GOT3 (cell line): ENCODE measurements around the gene SYTL2.
"Not testable (repeated sequence)": the region's sequence is repeated elsewhere in the genome, so short reads cannot be mapped to it uniquely, and the experiment has no call there.

ENCODE experiments used
- DNase-seq: peaks from one replicate; lab custom pipeline; 2025; ENCODE audit warnings: mixed read lengths; lab: John Stamatoyannopoulos, UW

SYTL2 gene

GRCh38 chr11:85795712-85796487 is 15.0 kb downstream of the SYTL2 start:
- no peak for DNase-seq

DNA sequence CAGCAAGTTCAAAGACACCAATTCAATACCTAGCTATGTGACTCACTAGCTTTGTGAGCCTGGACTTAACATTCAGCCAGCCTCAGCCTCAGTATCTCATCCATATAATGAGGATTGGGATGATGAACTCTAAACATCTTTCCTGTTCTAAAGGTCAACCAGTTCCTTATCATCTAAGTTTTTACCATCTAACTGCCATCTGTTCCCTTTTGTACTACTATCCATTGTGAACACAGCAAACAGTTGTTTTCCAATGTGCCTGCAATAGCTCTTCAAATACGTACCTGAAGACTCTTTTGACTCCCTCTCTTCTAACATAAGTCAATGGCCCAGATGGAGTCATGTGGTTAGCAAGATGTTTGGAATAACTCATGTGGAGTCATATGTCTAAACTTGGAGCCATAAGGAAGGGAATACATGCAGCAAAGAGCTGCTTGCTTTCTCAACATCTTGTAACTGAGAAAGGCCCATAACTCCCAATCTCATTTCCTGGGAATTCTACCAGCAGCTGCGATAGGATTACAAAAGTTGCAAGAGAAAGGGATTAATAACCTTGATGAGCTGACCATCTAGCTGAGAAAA is 19.4 kb downstream of the SYTL2 start:
- no peak for DNase-seq

- DNase-seq, result no peak
Observed at GRCh38 chr11:85787809-85788760, 22.9 kb downstream of the SYTL2 start.

DNA sequence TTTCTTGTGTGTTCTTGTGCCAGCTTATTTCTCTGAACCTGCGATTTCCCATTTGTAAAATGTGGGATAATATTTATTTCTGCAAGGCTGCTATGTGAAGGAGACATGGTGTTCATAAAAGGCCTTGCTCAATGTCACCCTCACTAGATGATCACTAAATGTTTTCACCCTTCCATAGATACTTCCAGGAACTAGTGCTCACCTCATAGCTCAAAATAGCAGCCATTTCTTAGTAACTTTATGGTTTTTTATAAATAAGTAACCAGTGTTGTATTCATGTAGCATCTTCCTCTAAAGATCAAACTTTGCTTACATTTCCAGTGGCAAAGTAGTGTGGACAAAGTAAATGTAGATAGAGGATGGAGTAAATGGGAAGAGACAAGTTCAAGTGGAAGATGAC is 23.8 kb downstream of the SYTL2 start:
- no peak for DNase-seq

DNA sequence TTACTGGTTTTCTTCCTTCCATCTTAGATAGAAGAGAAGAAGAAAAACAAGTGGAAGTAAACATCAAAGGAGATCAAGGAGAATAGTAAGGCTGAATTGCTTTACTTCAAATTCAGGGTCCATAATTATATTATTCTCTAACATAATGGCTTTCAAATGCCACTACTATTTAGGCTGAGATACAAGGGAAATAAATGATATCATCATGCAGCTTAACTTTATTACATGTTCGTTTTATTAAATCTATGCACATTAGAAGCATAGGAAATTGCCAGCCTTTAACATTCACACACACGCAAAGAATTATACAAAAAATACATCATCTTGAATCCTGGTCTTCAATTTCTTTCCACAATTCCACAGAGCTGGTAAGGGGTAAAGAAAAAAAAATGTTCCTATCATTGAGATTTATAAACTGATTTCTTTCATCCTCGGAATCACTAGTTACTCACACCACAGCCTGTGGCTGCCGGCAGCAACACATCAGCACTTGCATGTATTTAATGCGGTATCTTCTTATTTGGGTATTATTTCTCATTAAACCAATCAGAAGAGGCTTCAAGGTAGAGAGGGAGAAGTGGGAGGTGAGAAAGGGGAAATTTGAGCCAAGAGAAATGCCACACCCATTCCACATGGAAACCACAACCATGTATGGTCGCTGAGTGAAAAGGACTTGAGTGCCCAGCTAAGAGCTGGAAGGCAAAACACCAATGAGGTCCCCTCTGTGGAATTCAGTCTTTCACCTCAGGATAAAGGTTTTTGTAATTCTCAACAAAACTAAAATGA is 26.3 kb downstream of the SYTL2 start:
- no peak for DNase-seq

DNA sequence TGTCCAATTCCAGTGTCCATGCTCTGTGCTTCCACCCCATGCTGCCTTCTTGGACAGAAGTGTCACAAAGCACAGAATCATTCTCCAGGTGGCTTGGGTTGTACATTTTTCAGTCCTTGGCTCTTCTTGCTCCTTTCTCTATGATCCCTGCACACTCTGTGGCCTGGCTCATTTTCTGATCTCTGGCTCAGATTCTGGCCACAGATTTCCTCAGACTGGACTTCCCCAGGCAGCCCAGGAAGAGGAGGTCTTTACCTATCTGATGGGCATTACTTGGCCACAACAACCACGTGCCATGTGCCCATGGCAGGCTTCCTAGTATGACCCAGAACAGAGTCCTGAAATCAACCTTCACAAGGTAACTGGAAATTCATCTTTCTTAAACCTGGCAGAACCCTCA is 27.2 kb downstream of the SYTL2 start:
- DNase-seq, result no peak

- not testable (repeated sequence) for DNase-seq
Observed at GRCh38 chr11:85780780-85781517, 30.0 kb downstream of the SYTL2 start.

DNA sequence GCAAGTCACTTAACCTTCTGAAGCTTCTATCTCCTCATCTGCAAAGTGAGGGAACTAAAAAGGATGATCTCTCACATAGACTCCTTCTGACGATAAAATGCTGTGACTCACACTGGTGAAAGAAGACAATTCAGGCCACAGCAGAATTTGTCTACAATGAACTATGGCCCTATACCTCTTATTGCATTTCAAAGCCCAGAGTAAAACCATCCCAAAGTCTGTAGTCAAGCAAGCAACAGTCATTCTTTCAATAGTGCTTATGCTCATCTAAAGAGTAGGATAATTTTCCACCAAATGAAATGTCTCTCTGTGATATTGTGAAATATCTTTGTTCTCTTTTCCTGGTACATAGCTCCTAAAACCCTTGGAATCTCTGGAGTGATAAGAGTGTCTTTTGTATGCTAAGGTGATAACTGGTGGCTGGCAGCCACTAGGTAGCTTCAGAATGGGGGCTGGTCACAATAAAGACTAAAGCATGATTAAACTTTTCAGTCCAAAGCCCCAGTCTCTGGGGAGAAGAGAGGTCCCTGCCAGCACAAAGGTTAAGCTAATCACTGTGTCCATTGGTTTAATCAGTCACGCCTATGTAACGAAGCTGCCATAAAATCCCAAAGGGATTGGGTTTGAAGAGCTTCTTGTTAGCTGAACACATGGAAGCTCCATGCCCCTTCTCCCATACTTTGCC is 30.8 kb downstream of the SYTL2 start:
- DNase-seq, result no peak

DNA sequence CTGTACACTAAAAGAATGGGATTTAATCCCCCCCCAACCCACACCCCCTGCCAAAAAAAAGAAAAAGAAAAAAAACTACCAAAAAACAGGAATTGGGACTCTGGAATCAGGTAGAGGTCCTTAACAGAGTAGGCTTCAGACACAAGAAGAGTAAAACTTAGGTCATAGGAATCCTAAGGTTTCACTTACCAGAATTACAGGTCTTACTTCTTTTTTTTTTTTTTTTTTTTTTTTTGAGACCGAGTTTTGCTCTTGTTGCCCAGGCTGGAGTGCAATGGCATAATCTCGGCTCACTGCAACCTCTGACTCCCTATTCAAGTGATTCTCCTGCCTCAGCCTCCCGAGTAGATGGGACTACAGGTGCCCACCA is 33.4 kb downstream of the SYTL2 start:
- DNase-seq, result not testable (repeated sequence)

- no peak for DNase-seq
Observed at GRCh38 chr11:85776951-85777602, 33.9 kb downstream of the SYTL2 start.

DNA sequence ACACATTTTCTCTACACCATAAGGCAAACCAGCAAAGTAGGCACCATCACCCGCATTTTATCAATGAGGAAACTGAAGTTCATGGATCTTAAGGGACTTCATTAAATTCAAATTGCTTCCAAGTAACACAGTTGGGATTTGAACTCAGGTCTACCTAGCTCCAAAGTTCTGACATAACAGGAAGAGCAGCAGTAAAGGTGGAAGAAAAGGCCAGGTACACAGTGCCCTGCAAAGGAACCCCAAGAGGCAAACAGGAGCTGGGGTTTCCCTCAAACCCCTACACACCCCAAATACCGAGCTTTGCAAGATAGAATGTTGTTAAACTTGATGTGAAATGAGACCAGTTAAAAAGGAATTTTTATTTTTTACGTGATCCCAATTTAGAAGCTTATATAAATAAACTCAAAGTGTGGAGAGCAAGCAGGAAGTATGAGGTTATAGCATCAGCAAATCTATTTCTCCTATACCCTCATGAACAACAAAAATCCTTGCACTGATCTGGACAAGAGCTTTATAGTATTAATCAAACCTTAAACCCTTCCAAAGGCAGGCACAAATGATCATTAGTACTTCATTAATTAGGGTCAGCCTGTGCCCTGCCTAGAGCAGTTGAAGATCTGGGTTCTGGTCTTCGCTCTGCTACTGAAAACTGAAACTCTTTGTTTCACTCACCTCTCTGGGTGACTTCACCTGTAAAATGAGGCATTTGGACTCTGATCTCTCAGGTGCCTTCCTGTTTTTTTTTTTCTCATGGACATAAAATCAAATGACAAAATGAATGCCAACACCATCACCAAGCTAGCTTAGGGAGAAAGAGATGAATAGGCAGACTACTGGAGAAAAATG is 36.5 kb downstream of the SYTL2 start:
- no peak for DNase-seq

GRCh38 chr11:85772695-85773094 is 38.2 kb downstream of the SYTL2 start:
- DNase-seq, result no peak

DNA sequence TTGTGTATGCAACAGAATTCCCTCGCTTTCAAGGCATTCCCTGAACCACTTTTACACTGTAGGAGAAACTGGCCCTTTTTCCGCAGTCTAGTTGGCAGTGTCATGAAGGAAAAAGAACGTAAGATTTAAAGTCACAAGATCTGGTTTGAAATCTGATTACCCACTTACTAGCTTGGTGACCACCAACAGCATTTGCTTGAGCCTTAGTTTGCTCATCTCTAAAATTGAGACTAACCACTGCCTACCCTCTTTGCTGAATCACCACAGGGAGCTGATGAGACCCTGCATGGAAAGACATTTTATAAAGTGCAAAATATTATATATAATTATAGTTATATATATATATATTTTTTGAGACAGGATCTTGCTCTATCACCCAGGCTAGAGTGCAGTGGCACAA is 39.4 kb downstream of the SYTL2 start:
- DNase-seq, result no peak

GRCh38 chr11:85769771-85770170 is 41.2 kb downstream of the SYTL2 start:
- no peak for DNase-seq

DNA sequence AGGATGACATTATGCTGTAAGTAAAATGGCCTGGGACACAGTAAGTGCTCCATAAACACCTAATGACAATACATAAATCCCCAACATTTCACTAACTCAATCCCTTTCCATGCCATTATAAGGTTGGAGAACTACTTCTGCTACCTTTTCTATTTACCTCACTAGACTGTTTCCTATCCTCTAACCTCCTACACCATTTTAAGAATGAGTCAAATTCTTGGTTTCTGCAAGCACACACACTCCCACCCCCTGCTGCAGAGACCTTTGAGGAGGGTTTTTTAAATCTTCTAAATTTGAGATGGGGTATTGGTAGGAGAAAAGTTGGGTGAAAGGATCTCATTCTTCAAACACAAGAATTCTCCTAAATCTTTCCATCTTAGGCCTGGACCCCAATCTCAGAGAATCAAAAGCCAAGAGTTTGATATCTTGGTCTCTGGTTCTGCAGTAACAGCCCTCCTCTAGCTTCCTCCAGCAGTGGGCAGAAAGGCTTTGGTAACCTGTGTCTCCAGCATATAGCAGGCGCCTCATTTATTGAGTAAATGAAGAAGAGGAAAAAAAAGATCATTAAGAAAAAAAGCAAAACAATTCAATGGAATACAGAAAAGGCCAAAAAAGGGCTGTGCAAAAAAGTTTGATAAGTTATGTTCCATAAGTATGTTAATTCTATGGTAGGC is 42.3 kb downstream of the SYTL2 start:
- no peak for DNase-seq

- no peak for DNase-seq
Observed at GRCh38 chr11:85767246-85767945, 43.5 kb downstream of the SYTL2 start.

DNA sequence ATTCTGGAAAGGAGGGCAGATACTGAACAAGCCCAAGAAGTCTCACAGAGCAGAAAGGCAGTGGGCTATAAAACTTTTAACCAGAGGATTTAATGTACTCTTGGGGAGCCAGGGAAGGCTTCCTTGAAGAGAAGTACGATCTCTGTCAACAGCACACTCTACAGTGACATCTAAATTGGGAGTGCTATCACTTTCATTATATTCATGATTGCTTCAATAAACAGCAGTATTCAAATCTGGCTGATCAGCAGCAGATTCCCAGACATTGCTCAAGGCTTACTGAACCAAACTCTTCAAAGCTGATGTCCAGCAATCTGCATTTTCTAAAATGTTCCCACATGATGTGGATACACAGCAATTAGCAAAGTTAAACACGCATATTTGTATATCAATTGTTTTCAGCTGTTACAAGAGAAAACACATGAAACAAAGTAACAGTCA is 44.2 kb downstream of the SYTL2 start:
- DNase-seq, result no peak

DNA sequence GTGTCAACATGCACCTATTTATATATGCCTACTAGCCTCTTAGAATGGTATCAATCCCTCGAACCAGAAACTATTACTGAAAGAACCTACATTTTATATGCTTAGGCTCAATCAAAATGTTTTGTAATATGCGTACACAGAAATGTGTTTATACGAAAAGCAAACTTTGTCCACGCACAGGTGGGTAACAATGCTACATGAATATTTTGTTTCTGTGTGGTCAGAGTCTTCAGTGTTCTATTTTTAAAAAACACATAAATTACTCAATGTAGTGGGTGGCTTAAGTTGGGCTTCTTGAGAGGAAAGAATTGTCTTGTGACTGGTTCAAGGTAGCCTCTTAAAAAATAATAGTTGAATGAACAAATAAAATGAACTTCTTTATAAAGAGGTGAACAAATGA is 46.1 kb downstream of the SYTL2 start:
- DNase-seq, result no peak
